GM12874 (cell line): ENCODE results near the gene PDLIM4.

Experiments used
- CTCF ChIP-seq: IDR thresholded peaks from 2 replicates; pipeline ENCODE4 v1.5.1; 2011; ENCODE audit warnings: low read depth, mild to moderate bottlenecking, control low read depth, low read length, moderate library complexity; ENCODE audit not compliant: insufficient read depth

Gene PDLIM4

GRCh38 chr5:132271251-132272246 lies 14.1 kb downstream of the PDLIM4 start:
- TF ChIP-seq CTCF = peak; percentile 41; the same call in 1 of the 2 replicates

GRCh38 chr5:132272311-132273210 lies 15.1 kb downstream of the PDLIM4 start:
- peak; percentile 77 for TF ChIP-seq CTCF

- TF ChIP-seq CTCF = no peak
Observed at GRCh38 chr5:132273631-132274030, 16.1 kb downstream of the PDLIM4 start.

- TF ChIP-seq CTCF = no peak
Observed at GRCh38 chr5:132274050-132274792, 16.7 kb downstream of the PDLIM4 start.

GRCh38 chr5:132275367-132276220 lies 18.1 kb downstream of the PDLIM4 start:
- TF ChIP-seq CTCF = no peak

- TF ChIP-seq CTCF = no peak
Observed at GRCh38 chr5:132277256-132277655, 19.8 kb downstream of the PDLIM4 start.
